H9 (cell line): ENCODE measurements around the gene NUPR1. TPM values are rescaled to one million over a fixed set of nuclear protein-coding genes. Genes with fewer than 3 reads are reported as not detected.

Experiments
- DNase-seq: peaks from one replicate; pipeline ENCODE4 v3.0.0-alpha.2; 2017
- H2AFZ ChIP-seq: one replicate; pipeline ENCODE4 v1.6.1; 2013; ENCODE audit warnings: mild to moderate bottlenecking, low read length, control low read depth, moderate library complexity
- H2AK5ac ChIP-seq: 2 replicates; pipeline ENCODE4 v1.6.1; 2013; ENCODE audit warnings: low read length, control low read depth, mixed read lengths; ENCODE audit not compliant: insufficient read length
- H2BK120ac ChIP-seq: one replicate; pipeline ENCODE4 v1.6.1; 2013; ENCODE audit warnings: low read depth, mild to moderate bottlenecking, low read length, control low read depth, inconsistent platforms; ENCODE audit not compliant: poor library complexity, severe bottlenecking
- H2BK12ac ChIP-seq: 2 replicates; pipeline ENCODE4 v1.6.1; 2013; ENCODE audit warnings: low read length, control low read depth, mixed read lengths, low read depth; ENCODE audit not compliant: insufficient read length
- H2BK15ac ChIP-seq: 2 replicates; pipeline ENCODE4 v1.6.1; 2013; ENCODE audit warnings: low read depth, low read length, control low read depth
- H2BK20ac ChIP-seq: one replicate; pipeline ENCODE4 v1.6.1; 2013; ENCODE audit warnings: low read depth, mild to moderate bottlenecking, low read length, control low read depth, inconsistent platforms; ENCODE audit not compliant: poor library complexity, severe bottlenecking
- H2BK5ac ChIP-seq: 2 replicates; pipeline ENCODE4 v1.6.1; 2013; ENCODE audit warnings: low read length, control low read depth, mixed read lengths; ENCODE audit not compliant: insufficient read length
- H3K14ac ChIP-seq: 2 replicates; pipeline ENCODE4 v1.6.1; 2013; ENCODE audit warnings: low read length, control low read depth; ENCODE audit not compliant: insufficient read depth
- H3K18ac ChIP-seq: 2 replicates; pipeline ENCODE4 v1.6.1; 2013; ENCODE audit warnings: low read depth, mild to moderate bottlenecking, mixed read lengths, low read length, control low read depth; ENCODE audit not compliant: insufficient read length
- H3K23ac ChIP-seq: 2 replicates; pipeline ENCODE4 v1.6.1; 2013; ENCODE audit warnings: low read length, control low read depth, mixed read lengths, low read depth; ENCODE audit not compliant: insufficient read length
- H3K23me2 ChIP-seq: 2 replicates; pipeline ENCODE4 v1.6.1; 2013; ENCODE audit warnings: low read depth, mild to moderate bottlenecking, mixed read lengths, low read length, control low read depth; ENCODE audit not compliant: insufficient read length, poor library complexity, severe bottlenecking
- H3K27ac ChIP-seq: 2 replicates; pipeline ENCODE4 v1.5.1; 2013; ENCODE audit warnings: low read length, control low read depth, mixed read lengths, low read depth; ENCODE audit not compliant: insufficient read length
- H3K27me3 ChIP-seq: 2 replicates; pipeline ENCODE4 v1.6.1; 2013; ENCODE audit warnings: low read length, control low read depth, inconsistent platforms; ENCODE audit not compliant: insufficient read depth
- H3K4ac ChIP-seq: 2 replicates; pipeline ENCODE4 v1.6.1; 2013; ENCODE audit warnings: low read depth, mild to moderate bottlenecking, control low read depth, inconsistent platforms, low read length, moderate library complexity
- H3K4me1 ChIP-seq: 2 replicates; pipeline ENCODE4 v1.6.1; 2013; ENCODE audit warnings: low read length, control low read depth, inconsistent platforms; ENCODE audit not compliant: insufficient read depth
- H3K4me2 ChIP-seq: 2 replicates; pipeline ENCODE4 v1.6.1; 2013; ENCODE audit warnings: low read length, control low read depth, mixed read lengths; ENCODE audit not compliant: insufficient read length, insufficient read depth
- H3K56ac ChIP-seq: 2 replicates; pipeline ENCODE4 v1.6.1; 2013; ENCODE audit warnings: low read depth, mild to moderate bottlenecking, mixed read lengths, low read length, control low read depth; ENCODE audit not compliant: insufficient read length
- H3K79me1 ChIP-seq: 2 replicates; pipeline ENCODE4 v1.6.1; 2013; ENCODE audit warnings: low read depth, mild to moderate bottlenecking, moderate library complexity, low read length, control low read depth, inconsistent platforms; ENCODE audit not compliant: insufficient read depth, poor library complexity, severe bottlenecking
- H3K79me2 ChIP-seq: 2 replicates; pipeline ENCODE4 v1.6.1; 2013; ENCODE audit warnings: low read length, control low read depth, inconsistent platforms; ENCODE audit not compliant: insufficient read depth
- H3K9ac ChIP-seq: 2 replicates; pipeline ENCODE4 v1.6.1; 2013; ENCODE audit warnings: low read length, control low read depth, mixed read lengths; ENCODE audit not compliant: insufficient read length; ENCODE audit errors: extremely low read depth
- H3K9me3 ChIP-seq: one replicate; pipeline ENCODE4 v1.6.1; 2013; ENCODE audit warnings: low read depth, low read length, inconsistent platforms; ENCODE audit not compliant: control insufficient read depth
- H3T11ph ChIP-seq: one replicate; pipeline ENCODE4 v1.6.1; 2013; ENCODE audit warnings: mild to moderate bottlenecking, low read length, control low read depth, inconsistent platforms
- H4K20me1 ChIP-seq: one replicate; pipeline ENCODE4 v1.6.1; 2013; ENCODE audit not compliant: control insufficient read depth, insufficient read length, insufficient read depth
- H4K5ac ChIP-seq: 2 replicates; pipeline ENCODE4 v1.6.1; 2013; ENCODE audit warnings: low read depth, mild to moderate bottlenecking, mixed read lengths, low read length, control low read depth; ENCODE audit not compliant: insufficient read length
- H4K8ac ChIP-seq: replicated peaks from 2 replicates; pipeline ENCODE4 v1.6.1; 2013; ENCODE audit warnings: low read length, control low read depth, mixed read lengths, low read depth; ENCODE audit not compliant: insufficient read length
- H4K91ac ChIP-seq: 2 replicates; pipeline ENCODE4 v1.6.1; 2013; ENCODE audit warnings: low read depth, mild to moderate bottlenecking, moderate library complexity, mixed read lengths, low read length, control low read depth; ENCODE audit not compliant: insufficient read length
- H3K27ac Mint-ChIP-seq, 3 experiments: 2 replicates in 2 of 3; 3 replicates in 1 of 3; pipeline ENCODE4 v1.8.0; 2020 to 2021; ENCODE audit warnings: mixed read lengths in 3 of 3, mild to moderate bottlenecking in 1 of 3, moderate library complexity in 1 of 3
- H3K27me3 Mint-ChIP-seq: 2 replicates; pipeline ENCODE4 v1.8.0; 2021; ENCODE audit warnings: low read depth, mild to moderate bottlenecking, moderate library complexity, mixed read lengths
- H3K36me3 Mint-ChIP-seq, 3 experiments: 2 replicates in 2 of 3; 3 replicates in 1 of 3; pipeline ENCODE4 v1.8.0; 2020 to 2021; ENCODE audit warnings: low read depth in 3 of 3, mixed read lengths in 3 of 3; ENCODE audit not compliant: insufficient read depth in 1 of 3
- H3K4me1 Mint-ChIP-seq, 2 experiments: 2 replicates each; pipeline ENCODE4 v1.8.0; 2020; ENCODE audit warnings: mixed read lengths in 2 of 2
- H3K4me3 Mint-ChIP-seq, 2 experiments: 2 replicates in 1 of 2; 3 replicates in 1 of 2; pipeline ENCODE4 v1.8.0; 2020 to 2021; ENCODE audit warnings: mild to moderate bottlenecking in 2 of 2, mixed read lengths in 2 of 2, moderate library complexity in 1 of 2
- H3K9me3 Mint-ChIP-seq, 2 experiments: 2 replicates in 1 of 2; 3 replicates in 1 of 2; pipeline ENCODE4 v1.8.0; 2020; ENCODE audit warnings: mild to moderate bottlenecking in 2 of 2, mixed read lengths in 2 of 2, moderate library complexity in 1 of 2
- WGBS: extraction: QIAGEN DNeasy Blood & Tissue Kit; methylation state at CpG from one replicate; pipeline ENCODE4 v1.1.7; 2013; ENCODE audit warnings: missing lambda C conversion rate, low lambda C conversion rate, mixed read lengths; ENCODE audit not compliant: insufficient read length; ENCODE audit errors: extremely low coverage; 5-methylcytosine and 5-hydroxymethylcytosine counted together
- total RNA-seq: library from RNA; stranded (reverse); gene quantifications from 2 replicates; pipeline ENCODE4 v1.2.1, GENCODE V29; 2021
- TF ChIP-seq, protein P1 (sequence below): fragments of 200-600 bp; sonication (generic); conservative IDR thresholded peaks from 3 replicates; pipeline ENCODE4 v1.8.0; 2021; ENCODE audit warnings: antibody characterized with exemption, mild to moderate bottlenecking

NUPR1 gene
- total RNA-seq, 1 experiment from 2014 or later, result 0.35 TPM

DNA sequence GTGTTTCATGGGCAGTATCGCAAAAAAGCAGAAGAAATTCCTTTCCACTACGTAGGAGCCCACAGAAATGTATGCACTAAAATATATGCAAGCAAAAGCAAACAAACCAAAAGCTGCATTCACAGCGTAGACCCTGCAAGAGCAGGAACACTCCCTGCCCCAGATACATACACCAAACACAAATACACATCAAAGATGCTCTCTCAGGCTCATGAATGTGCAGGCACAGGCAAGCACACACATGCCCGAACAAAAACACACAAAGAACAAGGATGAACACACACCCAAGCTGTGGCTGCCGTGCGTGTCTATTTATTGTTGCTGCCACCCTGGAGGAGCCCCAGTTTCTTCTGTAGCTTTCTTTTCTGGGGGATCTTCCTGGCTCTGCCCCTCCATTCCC is 1.7 kb downstream of the NUPR1 start:
- Histone ChIP-seq H3K18ac (no peak overlapping the region), H3K27me3 (no peaks in the 10 kb centered on the region), H3K79me2 (no peaks in the 10 kb centered on the region), H2AFZ (no peak overlapping the region), H3K4me1 (no peaks in the 10 kb centered on the region), H3K4me2 (no peak overlapping the region), H2BK5ac (no peak overlapping the region), H2BK120ac (no peak overlapping the region), H3K23me2 (no peaks in the 10 kb centered on the region), H2BK15ac (peak overlapping the region; percentile 68; the same call in 1 of the 2 replicates), H4K20me1 (no peaks in the 10 kb centered on the region), H4K91ac (no peak overlapping the region), H3K14ac (no peak overlapping the region), H3T11ph (no peak overlapping the region), H3K9ac (no peak overlapping the region), H4K8ac (no peak overlapping the region), H3K56ac (no peak overlapping the region), H3K4ac (no peak overlapping the region), H2BK20ac (no peak overlapping the region), H3K23ac (no peak overlapping the region), H2BK12ac (no peak overlapping the region), H4K5ac (no peak overlapping the region), H2AK5ac (no peak overlapping the region), H3K27ac (no peak overlapping the region), H3K79me1 (no peaks in the 10 kb centered on the region), H3K9me3 (no peaks in the 10 kb centered on the region)
- Mint-ChIP-seq H3K9me3 (no peaks in the 10 kb centered on the region; a peak in 1 of 5 replicates), H3K36me3 (no peaks in the 10 kb centered on the region), H3K4me1 (peaks cover 3 to 9% of the 10 kb centered on the region in 2 experiments; a peak in 3 of 4 replicates), H3K4me3 (no peak overlapping the region), H3K27ac (no peak overlapping the region), H3K27me3 (peaks cover 4% of the 10 kb centered on the region)
- TF ChIP-seq, protein P1, sequence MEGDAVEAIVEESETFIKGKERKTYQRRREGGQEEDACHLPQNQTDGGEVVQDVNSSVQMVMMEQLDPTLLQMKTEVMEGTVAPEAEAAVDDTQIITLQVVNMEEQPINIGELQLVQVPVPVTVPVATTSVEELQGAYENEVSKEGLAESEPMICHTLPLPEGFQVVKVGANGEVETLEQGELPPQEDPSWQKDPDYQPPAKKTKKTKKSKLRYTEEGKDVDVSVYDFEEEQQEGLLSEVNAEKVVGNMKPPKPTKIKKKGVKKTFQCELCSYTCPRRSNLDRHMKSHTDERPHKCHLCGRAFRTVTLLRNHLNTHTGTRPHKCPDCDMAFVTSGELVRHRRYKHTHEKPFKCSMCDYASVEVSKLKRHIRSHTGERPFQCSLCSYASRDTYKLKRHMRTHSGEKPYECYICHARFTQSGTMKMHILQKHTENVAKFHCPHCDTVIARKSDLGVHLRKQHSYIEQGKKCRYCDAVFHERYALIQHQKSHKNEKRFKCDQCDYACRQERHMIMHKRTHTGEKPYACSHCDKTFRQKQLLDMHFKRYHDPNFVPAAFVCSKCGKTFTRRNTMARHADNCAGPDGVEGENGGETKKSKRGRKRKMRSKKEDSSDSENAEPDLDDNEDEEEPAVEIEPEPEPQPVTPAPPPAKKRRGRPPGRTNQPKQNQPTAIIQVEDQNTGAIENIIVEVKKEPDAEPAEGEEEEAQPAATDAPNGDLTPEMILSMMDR, result no peak
- no peak for DNase-seq
- no CpG with 5 or more reads among the region's 6 CpGs for WGBS
